Omental fat pad (tissue), 4 donors: ENCODE data around the gene MLPH. TPM values are rescaled to one million over a fixed set of nuclear protein-coding genes. Genes with fewer than 3 reads are reported as not detected.

Source experiments
- ATAC-seq: fragments of 150-250 bp; one replicate; pipeline ENCODE4 v1.9.1; 2016; ENCODE audit warnings: mild to moderate bottlenecking, moderate library complexity; ENCODE audit not compliant: low FRiP score
- DNase-seq: peaks from one replicate; pipeline ENCODE4 v3.0.0-alpha.2; 2019; ENCODE audit warnings: low spot score
- CTCF ChIP-seq, 3 donors: fragments of 450-650 bp; IDR thresholded peaks; one replicate each; pipeline ENCODE4 v1.5.1; 2016 to 2017; ENCODE audit warnings: antibody characterized with exemption in 3 of 3, mild to moderate bottlenecking in 3 of 3, moderate library complexity in 2 of 3
- small RNA-seq: library from RNA; depleted of rRNA; stranded (forward); fragments of <200 nt; gene quantifications from one replicate; pipeline ENCODE3, GENCODE V24; 2016
- total RNA-seq, 4 donors: library from RNA; depleted of rRNA; stranded (reverse); fragments of >200 nt; gene quantifications; one replicate each; pipeline ENCODE4 v1.1.0, GENCODE V29; 2016

MLPH gene
- total RNA-seq, 4 donors from 2014 or later: 3.8 to 23.6 (median 6.4) TPM

DNA sequence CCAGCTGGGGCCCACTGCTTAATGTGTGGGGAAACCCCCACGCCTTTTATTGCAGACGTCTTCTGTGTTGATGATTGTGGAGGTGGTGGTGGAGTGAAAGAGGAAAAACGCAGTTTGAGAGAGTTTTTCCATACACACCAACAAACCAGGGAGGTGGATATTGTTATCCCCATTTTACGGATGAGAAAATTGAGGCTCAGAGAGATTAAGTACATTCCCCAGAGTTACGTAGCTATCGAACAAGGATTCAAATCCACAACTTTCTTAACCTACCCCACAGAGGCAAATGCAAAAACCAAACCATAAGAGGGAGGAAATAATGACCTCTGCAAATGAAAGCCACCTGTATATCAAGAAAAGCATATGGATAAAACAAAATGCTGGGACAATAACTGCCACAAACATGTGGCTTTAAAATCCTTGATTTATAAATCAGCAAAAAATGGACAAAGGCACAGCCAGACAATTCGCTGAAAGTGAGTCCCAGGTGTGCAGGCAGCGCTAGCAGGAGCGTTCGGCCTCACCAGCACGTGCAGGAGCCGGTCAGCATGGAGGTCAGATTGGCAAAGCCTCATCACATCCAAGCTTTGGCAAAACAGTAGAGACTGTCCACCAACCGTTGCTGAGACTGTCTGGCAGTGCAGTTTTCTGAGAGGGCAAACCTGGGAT, 116.1 kb downstream of the MLPH start:
- no peak for TF ChIP-seq CTCF (IDR thresholded peaks at IDR 0.05)
- ATAC-seq (no peak), DNase-seq (no peak)

GRCh38 chr2:237603718-237604362, 116.8 kb downstream of the MLPH start:
- ATAC-seq (peak; percentile 50), DNase-seq (no peak)
- TF ChIP-seq CTCF (IDR thresholded peaks at IDR 0.05): no peak

GRCh38 chr2:237604391-237604790, 117.3 kb downstream of the MLPH start:
- DNase-seq (no peak), ATAC-seq (no peak)
- TF ChIP-seq CTCF (IDR thresholded peaks at IDR 0.05): no peak

Small RNA genes lying within 50 kb of the gene (small RNA-seq; reads per million reads assigned to genes)
- gene MIR6811 (not detected), gene RNU6-1140P (not detected)

Other genes starting within 250 kb of the MLPH start
- gene COL6A3, start 73.1 kb upstream of the MLPH start, total RNA-seq: 100 to 1,000 TPM; 105 to 712 (median 274) TPM
- not detected for gene PRLH, start 79.3 kb downstream of the MLPH start, total RNA-seq
- 1 to 10 TPM in 2 of 4 donors, under 1 TPM in 1, not detected in 1; 0.84 to 8.6 (median 3.5) TPM for gene RAB17, start 103.5 kb downstream of the MLPH start, total RNA-seq
- gene LRRFIP1, start 140.3 kb downstream of the MLPH start, total RNA-seq: 100 to 1,000 TPM in 3 of 4 donors, 10 to 100 TPM in 1; 90.0 to 257 (median 113) TPM